ENCODE data around the gene WLS.

DNA sequence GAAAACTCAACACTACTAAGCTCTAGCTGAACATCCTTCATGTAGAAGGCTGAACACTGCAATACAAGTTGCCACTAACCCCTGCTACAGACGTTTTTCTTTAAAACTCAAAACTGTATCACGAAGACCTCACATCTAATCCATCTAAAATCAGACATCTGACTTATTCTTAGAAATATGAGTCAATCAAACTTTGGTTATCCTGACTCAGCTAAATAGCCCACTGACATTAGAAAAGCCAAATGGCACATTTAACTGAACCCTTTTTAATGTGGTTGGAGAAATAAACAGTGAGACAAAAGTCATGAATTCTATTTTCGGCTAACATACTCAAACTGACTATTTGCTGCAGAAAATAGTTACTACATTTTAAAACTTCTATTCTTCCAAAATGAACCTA is 35.6 kb downstream of the WLS start:
- no peak for TF ChIP-seq EP300 (IDR thresholded peaks at IDR 0.05)
- TF ChIP-seq, protein P1, sequence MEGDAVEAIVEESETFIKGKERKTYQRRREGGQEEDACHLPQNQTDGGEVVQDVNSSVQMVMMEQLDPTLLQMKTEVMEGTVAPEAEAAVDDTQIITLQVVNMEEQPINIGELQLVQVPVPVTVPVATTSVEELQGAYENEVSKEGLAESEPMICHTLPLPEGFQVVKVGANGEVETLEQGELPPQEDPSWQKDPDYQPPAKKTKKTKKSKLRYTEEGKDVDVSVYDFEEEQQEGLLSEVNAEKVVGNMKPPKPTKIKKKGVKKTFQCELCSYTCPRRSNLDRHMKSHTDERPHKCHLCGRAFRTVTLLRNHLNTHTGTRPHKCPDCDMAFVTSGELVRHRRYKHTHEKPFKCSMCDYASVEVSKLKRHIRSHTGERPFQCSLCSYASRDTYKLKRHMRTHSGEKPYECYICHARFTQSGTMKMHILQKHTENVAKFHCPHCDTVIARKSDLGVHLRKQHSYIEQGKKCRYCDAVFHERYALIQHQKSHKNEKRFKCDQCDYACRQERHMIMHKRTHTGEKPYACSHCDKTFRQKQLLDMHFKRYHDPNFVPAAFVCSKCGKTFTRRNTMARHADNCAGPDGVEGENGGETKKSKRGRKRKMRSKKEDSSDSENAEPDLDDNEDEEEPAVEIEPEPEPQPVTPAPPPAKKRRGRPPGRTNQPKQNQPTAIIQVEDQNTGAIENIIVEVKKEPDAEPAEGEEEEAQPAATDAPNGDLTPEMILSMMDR (IDR thresholded peaks at IDR 0.05), result no peak
